HCT116 (cell line): ENCODE measurements around the gene G6PC2. TPM values are rescaled to one million over a fixed set of nuclear protein-coding genes. Genes with fewer than 3 reads are reported as not detected.

Source experiments
- ATAC-seq: fragments of 200-7000 bp; cut with Tn5 transposase; 2 replicates; pipeline ENCODE4 v1.9.1; 2020; ENCODE audit warnings: mild to moderate bottlenecking, moderate library complexity
- BruUV-seq: library from RNA; stranded (reverse); fragments of 400-500 nt; replicated peaks from 2 replicates; lab custom pipeline; 2021; lab: Mats Ljungman, UMichigan
- CTCF ChIA-PET: fragments of 300-600 bp; sonication (Branson Sonifier 250); formaldehyde crosslinking; loops from one replicate; lab custom pipeline; 2021; ENCODE audit warnings: antibody characterized with exemption; lab: Charles Lee
- POLR2A ChIA-PET: fragments of 300-600, 350-600 bp; sonication (Branson Sonifier 250); formaldehyde crosslinking; loops from one replicate; lab custom pipeline; 2021; ENCODE audit warnings: antibody characterized with exemption; lab: Charles Lee
- RAD21 ChIA-PET, 2 experiments: fragments of 300-600 bp; sonication (Branson Sonifier 250); formaldehyde crosslinking; loops; one replicate each; lab custom pipeline; 2023; ENCODE audit warnings: low total read pairs in 2 of 2; ENCODE audit not compliant: uncharacterized antibody in 2 of 2, unreplicated experiment in 2 of 2, low non-redundant PET in 1 of 2; lab: Charles Lee
- DNase-seq: peaks from one replicate; pipeline ENCODE4 v3.0.0-alpha.2; 2010; ENCODE audit warnings: low read depth, low spot score
- H2AFZ ChIP-seq: fragments of 200-600 bp; shearing (Covaris generic), sonication (generic); 2 replicates; pipeline ENCODE4 v1.6.1; 2017; ENCODE audit warnings: low read depth, mixed run types, mixed read lengths, antibody characterized with exemption, low read length; ENCODE audit not compliant: poor library complexity, severe bottlenecking
- H3K27ac ChIP-seq: 2 replicates; pipeline ENCODE4 v1.5.1; 2012; ENCODE audit warnings: low read depth, low read length
- H3K27me3 ChIP-seq: fragments of 200-600 bp; sonication (generic); 2 replicates; pipeline ENCODE4 v1.6.1; 2016; ENCODE audit warnings: mixed run types, low read length, mixed read lengths; ENCODE audit not compliant: insufficient read depth
- H3K36me3 ChIP-seq, 2 experiments: fragments of 200-500 bp in 1 of 2; fragments of 200-600 bp in 1 of 2; sonication (Bioruptor generic) in 1 of 2; sonication (generic) in 1 of 2; 2 replicates each; pipeline versions ENCODE4 v1.5.1 to v1.6.1; 2014 to 2016; ENCODE audit warnings: low read length in 2 of 2, inconsistent platforms in 1 of 2, mixed read lengths in 1 of 2, mixed run types in 1 of 2; ENCODE audit not compliant: insufficient read depth in 2 of 2, control insufficient read depth in 1 of 2
- H3K4me1 ChIP-seq, 2 experiments: fragments of 200-600 bp in 1 of 2; sonication (generic) in 1 of 2; 2 replicates each; pipeline versions ENCODE4 v1.5.1 to v1.6.1; 2012 to 2017; ENCODE audit warnings: low read length in 2 of 2, inconsistent platforms in 1 of 2, mild to moderate bottlenecking in 1 of 2, mixed read lengths in 1 of 2, mixed run types in 1 of 2, moderate library complexity in 1 of 2; ENCODE audit not compliant: insufficient read depth in 2 of 2, control insufficient read depth in 1 of 2
- H3K4me2 ChIP-seq: fragments of 200-600 bp; sonication (generic); 2 replicates; pipeline ENCODE4 v1.6.1; 2017; ENCODE audit warnings: mixed run types, low read length, mixed read lengths
- H3K4me3 ChIP-seq, 2 experiments: fragments of 200-600 bp in 1 of 2; sonication (generic) in 1 of 2; replicated peaks in 1 of 2; 2 replicates each; pipeline ENCODE4 v1.5.1; 2011 to 2016; ENCODE audit warnings: low read length in 2 of 2, control low read depth in 1 of 2, low read depth in 1 of 2, mild to moderate bottlenecking in 1 of 2, mixed read lengths in 1 of 2, mixed run types in 1 of 2
- H3K79me2 ChIP-seq: fragments of 200-600 bp; sonication (generic); 2 replicates; pipeline ENCODE4 v1.6.1; 2017; ENCODE audit warnings: mild to moderate bottlenecking, mixed run types, low read length, moderate library complexity, mixed read lengths; ENCODE audit not compliant: insufficient read depth
- H3K9ac ChIP-seq: fragments of 200-600 bp; sonication (generic); 2 replicates; pipeline ENCODE4 v1.6.1; 2016; ENCODE audit warnings: low read length, mixed read lengths
- H3K9me2 ChIP-seq: fragments of 200-600 bp; sonication (generic), shearing (Covaris generic); 2 replicates; pipeline ENCODE4 v1.6.1; 2017; ENCODE audit warnings: mixed run types, mild to moderate bottlenecking, moderate library complexity; ENCODE audit not compliant: insufficient read depth
- H3K9me3 ChIP-seq, 2 experiments: fragments of 200-500 bp in 1 of 2; fragments of 200-600 bp in 1 of 2; sonication (Bioruptor generic) in 1 of 2; sonication (generic) in 1 of 2; 2 replicates each; pipeline ENCODE4 v1.6.1; 2014 to 2017; ENCODE audit warnings: low read length in 2 of 2, mixed read lengths in 2 of 2, inconsistent platforms in 1 of 2, low read depth in 1 of 2, mild to moderate bottlenecking in 1 of 2, mixed run types in 1 of 2, moderate library complexity in 1 of 2; ENCODE audit not compliant: control insufficient read depth in 1 of 2, insufficient read depth in 1 of 2
- H4K20me1 ChIP-seq: fragments of 200-600 bp; sonication (generic), shearing (Covaris generic); 2 replicates; pipeline ENCODE4 v1.6.1; 2017; ENCODE audit warnings: mixed run types, mild to moderate bottlenecking, moderate library complexity; ENCODE audit not compliant: insufficient read depth
- CEBPB ChIP-seq: IDR thresholded peaks from 2 replicates; pipeline ENCODE4 v1.6.1; 2012; ENCODE audit warnings: low read depth
- EGR1 ChIP-seq: IDR thresholded peaks from 2 replicates; pipeline ENCODE4 v1.6.1; 2012; ENCODE audit warnings: low read depth
- ELF1 ChIP-seq: IDR thresholded peaks from 2 replicates; pipeline ENCODE4 v1.6.1; 2012; ENCODE audit warnings: low read depth, borderline replicate concordance
- EZH2 ChIP-seq: fragments of 200-600 bp; sonication (generic); IDR thresholded peaks from 2 replicates; pipeline ENCODE4 v1.6.1; 2017; ENCODE audit warnings: antibody characterized with exemption, mixed run types
- JUND ChIP-seq: IDR thresholded peaks from 2 replicates; pipeline ENCODE4 v1.6.1; 2012
- POLR2AphosphoS5 ChIP-seq: IDR thresholded peaks from 2 replicates; pipeline ENCODE4 v1.6.1; 2011; ENCODE audit warnings: mild to moderate bottlenecking, low read depth, low read length, moderate library complexity
- RAD21 ChIP-seq: IDR thresholded peaks from 2 replicates; pipeline ENCODE4 v1.6.1; 2012; ENCODE audit warnings: low read depth, mild to moderate bottlenecking
- ZFX ChIP-seq: fragments of 450-650 bp; IDR thresholded peaks from 2 replicates; pipeline ENCODE4 v1.6.1; 2017
- ZNF274 ChIP-seq: fragments of 200-500 bp; sonication (Bioruptor generic); IDR thresholded peaks from 2 replicates; pipeline ENCODE4 v1.6.1; 2014; ENCODE audit warnings: mild to moderate bottlenecking, low read depth, low read length, inconsistent platforms
- intact Hi-C: fragments of 100-400 bp; cut with micrococcal nuclease; formaldehyde crosslinking; loops from 2 replicates; pipeline ENCODE4 v1.10.0; 2022
- total RNA-seq: library from RNA; stranded (reverse); gene quantifications from one replicate; pipeline ENCODE4 v1.2.1, GENCODE V29; 2021; ENCODE audit not compliant: unreplicated experiment
- TF ChIP-seq, protein P1 (sequence below): IDR thresholded peaks from 2 replicates; pipeline ENCODE4 v1.6.1; 2012
- TF ChIP-seq, protein P2 (sequence below), 3 experiments: fragments of 200-600 bp in 1 of 3; sonication (generic) in 1 of 3; IDR thresholded peaks in 2 of 3; conservative IDR thresholded peaks in 1 of 3; 2 replicates each; pipeline ENCODE4 v1.5.1; 2012 to 2017; ENCODE audit warnings: low read depth in 2 of 3, low read length in 2 of 3, antibody characterized with exemption in 1 of 3, borderline replicate concordance in 1 of 3, control low read depth in 1 of 3, mild to moderate bottlenecking in 1 of 3, mixed read lengths in 1 of 3, mixed run types in 1 of 3, moderate library complexity in 1 of 3; ENCODE audit not compliant: insufficient read depth in 1 of 3
- TF ChIP-seq, protein P3 (sequence below): IDR thresholded peaks from 2 replicates; pipeline ENCODE4 v1.6.1; 2012; ENCODE audit warnings: low read depth
- TF ChIP-seq, protein P4 (sequence below): IDR thresholded peaks from 2 replicates; pipeline ENCODE4 v1.6.1; 2011; ENCODE audit warnings: mild to moderate bottlenecking, low read length, moderate library complexity; ENCODE audit not compliant: insufficient replicate concordance; ENCODE audit errors: extremely low read depth

The G6PC2 gene
- total RNA-seq, 1 experiment from 2014 or later = not detected

DNA sequence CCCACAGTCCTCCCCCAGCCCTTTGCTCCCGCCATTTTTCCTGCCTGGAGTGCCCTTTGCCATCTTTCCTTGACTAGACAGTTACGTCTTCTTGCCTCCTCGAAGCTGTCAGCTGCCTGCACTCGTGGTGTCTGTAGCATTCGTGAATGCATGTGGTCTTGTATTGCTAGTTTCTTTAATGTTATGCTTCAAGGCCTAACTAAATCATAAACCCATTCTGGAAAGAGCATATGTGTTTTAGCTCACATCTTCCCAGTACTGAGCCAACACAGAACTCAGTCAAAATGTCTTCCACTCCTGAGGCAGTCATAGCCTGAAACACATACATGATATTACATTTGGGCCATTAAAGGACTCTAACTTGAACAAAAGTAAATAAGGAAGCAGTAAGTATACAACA, 46.4 kb upstream of the G6PC2 start:
- DNase-seq (no peak), ATAC-seq (no peak)
- no peak overlapping the region for H3K4me3 ChIP-seq
- no peaks in the 10 kb centered on the region for H4K20me1 ChIP-seq
- H3K9me2 ChIP-seq = no peaks in the 10 kb centered on the region
- TF ChIP-seq ELF1 (no peak), CEBPB (no peak), RAD21 (no peak), POLR2AphosphoS5 (no peak), JUND (no peak), ZNF274 (no peak), EGR1 (no peak)
- TF ChIP-seq, protein P1, sequence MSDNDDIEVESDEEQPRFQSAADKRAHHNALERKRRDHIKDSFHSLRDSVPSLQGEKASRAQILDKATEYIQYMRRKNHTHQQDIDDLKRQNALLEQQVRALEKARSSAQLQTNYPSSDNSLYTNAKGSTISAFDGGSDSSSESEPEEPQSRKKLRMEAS = no peak
- no peaks in the 10 kb centered on the region for H3K79me2 ChIP-seq
- ChIA-PET POLR2A (no interaction called here), RAD21 (no interaction called here), CTCF (no interaction called here)
- H3K4me2 ChIP-seq = no peak overlapping the region
- no peaks in the 10 kb centered on the region for H3K27me3 ChIP-seq
- H3K36me3 ChIP-seq = no peaks in the 10 kb centered on the region
- no peak overlapping the region for H2AFZ ChIP-seq
- H3K4me1 ChIP-seq = peaks cover 0 to 14% of the 10 kb centered on the region in 2 experiments; a peak in 2 of 4 replicates
- intact Hi-C loops = no loop called here
- H3K9me3 ChIP-seq = no peaks in the 10 kb centered on the region
- H3K27ac ChIP-seq = no peak overlapping the region
- no TSS peak for BruUV-seq
- H3K9ac ChIP-seq = no peak overlapping the region

DNA sequence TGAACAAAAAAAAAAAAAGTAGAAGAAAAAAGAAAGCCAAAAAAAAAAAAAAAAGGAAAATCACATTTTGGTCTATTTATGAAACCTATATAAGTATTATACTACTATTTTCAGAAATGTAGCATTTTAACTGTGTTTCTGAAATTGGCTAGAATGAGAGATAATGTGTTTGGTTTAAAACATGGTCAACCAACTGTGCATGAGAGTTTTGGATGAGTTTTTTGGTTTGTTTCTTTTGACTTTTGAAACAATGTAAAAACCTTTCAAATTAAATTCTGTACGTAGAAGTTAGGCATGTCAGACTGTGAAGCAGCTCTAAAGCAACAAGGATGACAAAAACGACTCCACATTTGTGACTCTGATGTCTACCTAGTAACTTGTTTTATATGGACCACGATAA, 45.5 kb upstream of the G6PC2 start:
- CTCF ChIA-PET = interaction anchor here (0.7 kb wide), 1 partner anchor 736 kb away, joined by 3 read pairs; no protein-coding TSS in a partner anchor
- TF ChIP-seq, protein P2, sequence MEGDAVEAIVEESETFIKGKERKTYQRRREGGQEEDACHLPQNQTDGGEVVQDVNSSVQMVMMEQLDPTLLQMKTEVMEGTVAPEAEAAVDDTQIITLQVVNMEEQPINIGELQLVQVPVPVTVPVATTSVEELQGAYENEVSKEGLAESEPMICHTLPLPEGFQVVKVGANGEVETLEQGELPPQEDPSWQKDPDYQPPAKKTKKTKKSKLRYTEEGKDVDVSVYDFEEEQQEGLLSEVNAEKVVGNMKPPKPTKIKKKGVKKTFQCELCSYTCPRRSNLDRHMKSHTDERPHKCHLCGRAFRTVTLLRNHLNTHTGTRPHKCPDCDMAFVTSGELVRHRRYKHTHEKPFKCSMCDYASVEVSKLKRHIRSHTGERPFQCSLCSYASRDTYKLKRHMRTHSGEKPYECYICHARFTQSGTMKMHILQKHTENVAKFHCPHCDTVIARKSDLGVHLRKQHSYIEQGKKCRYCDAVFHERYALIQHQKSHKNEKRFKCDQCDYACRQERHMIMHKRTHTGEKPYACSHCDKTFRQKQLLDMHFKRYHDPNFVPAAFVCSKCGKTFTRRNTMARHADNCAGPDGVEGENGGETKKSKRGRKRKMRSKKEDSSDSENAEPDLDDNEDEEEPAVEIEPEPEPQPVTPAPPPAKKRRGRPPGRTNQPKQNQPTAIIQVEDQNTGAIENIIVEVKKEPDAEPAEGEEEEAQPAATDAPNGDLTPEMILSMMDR (IDR thresholded peaks at IDR 0.05 in 2 of 3, conservative IDR thresholded peaks at IDR 0.05 in 1 of 3; ENCODE audit: borderline replicate concordance in 1 of 3, insufficient read depth in 1 of 3, low read depth in 2 of 3, low read length in 2 of 3) = no peak
- TF ChIP-seq, protein P3, sequence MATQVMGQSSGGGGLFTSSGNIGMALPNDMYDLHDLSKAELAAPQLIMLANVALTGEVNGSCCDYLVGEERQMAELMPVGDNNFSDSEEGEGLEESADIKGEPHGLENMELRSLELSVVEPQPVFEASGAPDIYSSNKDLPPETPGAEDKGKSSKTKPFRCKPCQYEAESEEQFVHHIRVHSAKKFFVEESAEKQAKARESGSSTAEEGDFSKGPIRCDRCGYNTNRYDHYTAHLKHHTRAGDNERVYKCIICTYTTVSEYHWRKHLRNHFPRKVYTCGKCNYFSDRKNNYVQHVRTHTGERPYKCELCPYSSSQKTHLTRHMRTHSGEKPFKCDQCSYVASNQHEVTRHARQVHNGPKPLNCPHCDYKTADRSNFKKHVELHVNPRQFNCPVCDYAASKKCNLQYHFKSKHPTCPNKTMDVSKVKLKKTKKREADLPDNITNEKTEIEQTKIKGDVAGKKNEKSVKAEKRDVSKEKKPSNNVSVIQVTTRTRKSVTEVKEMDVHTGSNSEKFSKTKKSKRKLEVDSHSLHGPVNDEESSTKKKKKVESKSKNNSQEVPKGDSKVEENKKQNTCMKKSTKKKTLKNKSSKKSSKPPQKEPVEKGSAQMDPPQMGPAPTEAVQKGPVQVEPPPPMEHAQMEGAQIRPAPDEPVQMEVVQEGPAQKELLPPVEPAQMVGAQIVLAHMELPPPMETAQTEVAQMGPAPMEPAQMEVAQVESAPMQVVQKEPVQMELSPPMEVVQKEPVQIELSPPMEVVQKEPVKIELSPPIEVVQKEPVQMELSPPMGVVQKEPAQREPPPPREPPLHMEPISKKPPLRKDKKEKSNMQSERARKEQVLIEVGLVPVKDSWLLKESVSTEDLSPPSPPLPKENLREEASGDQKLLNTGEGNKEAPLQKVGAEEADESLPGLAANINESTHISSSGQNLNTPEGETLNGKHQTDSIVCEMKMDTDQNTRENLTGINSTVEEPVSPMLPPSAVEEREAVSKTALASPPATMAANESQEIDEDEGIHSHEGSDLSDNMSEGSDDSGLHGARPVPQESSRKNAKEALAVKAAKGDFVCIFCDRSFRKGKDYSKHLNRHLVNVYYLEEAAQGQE = no peak
- TF ChIP-seq ZFX = no peak
- TF ChIP-seq ELF1 = no peak
- no peak for TF ChIP-seq EGR1
- TF ChIP-seq, protein P4, sequence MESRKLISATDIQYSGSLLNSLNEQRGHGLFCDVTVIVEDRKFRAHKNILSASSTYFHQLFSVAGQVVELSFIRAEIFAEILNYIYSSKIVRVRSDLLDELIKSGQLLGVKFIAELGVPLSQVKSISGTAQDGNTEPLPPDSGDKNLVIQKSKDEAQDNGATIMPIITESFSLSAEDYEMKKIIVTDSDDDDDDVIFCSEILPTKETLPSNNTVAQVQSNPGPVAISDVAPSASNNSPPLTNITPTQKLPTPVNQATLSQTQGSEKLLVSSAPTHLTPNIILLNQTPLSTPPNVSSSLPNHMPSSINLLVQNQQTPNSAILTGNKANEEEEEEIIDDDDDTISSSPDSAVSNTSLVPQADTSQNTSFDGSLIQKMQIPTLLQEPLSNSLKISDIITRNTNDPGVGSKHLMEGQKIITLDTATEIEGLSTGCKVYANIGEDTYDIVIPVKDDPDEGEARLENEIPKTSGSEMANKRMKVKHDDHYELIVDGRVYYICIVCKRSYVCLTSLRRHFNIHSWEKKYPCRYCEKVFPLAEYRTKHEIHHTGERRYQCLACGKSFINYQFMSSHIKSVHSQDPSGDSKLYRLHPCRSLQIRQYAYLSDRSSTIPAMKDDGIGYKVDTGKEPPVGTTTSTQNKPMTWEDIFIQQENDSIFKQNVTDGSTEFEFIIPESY = no peak
- no peak for TF ChIP-seq POLR2AphosphoS5
- TF ChIP-seq EZH2 = no peak

More for the DNA sequence above, 45.5 kb upstream of the G6PC2 start:
- Histone ChIP-seq H2AFZ (no peak overlapping the region), H3K27me3 (no peaks in the 10 kb centered on the region), H3K27ac (no peak overlapping the region), H3K36me3 (no peaks in the 10 kb centered on the region), H3K9ac (no peak overlapping the region), H3K4me3 (no peak overlapping the region), H3K9me3 (no peaks in the 10 kb centered on the region), H3K4me2 (no peak overlapping the region), H3K4me1 (peaks cover 0 to 14% of the 10 kb centered on the region in 2 experiments; a peak in 2 of 4 replicates), H3K9me2 (no peaks in the 10 kb centered on the region), H4K20me1 (no peaks in the 10 kb centered on the region), H3K79me2 (no peaks in the 10 kb centered on the region)
- intact Hi-C loops = no loop called here
- DNase-seq (no peak), ATAC-seq (no peak)
- ChIA-PET RAD21 (no interaction called here), POLR2A (no interaction called here)
- no TSS peak for BruUV-seq
